8988T (cell line): ENCODE data around the gene DOK7.

Experiments used
- DNase-seq: peaks from one replicate; pipeline ENCODE4 v3.0.0; 2011

DOK7 gene

GRCh38 chr4:3476936-3477749 is 14.0 kb downstream of the DOK7 start:
- no peak for DNase-seq

DNA sequence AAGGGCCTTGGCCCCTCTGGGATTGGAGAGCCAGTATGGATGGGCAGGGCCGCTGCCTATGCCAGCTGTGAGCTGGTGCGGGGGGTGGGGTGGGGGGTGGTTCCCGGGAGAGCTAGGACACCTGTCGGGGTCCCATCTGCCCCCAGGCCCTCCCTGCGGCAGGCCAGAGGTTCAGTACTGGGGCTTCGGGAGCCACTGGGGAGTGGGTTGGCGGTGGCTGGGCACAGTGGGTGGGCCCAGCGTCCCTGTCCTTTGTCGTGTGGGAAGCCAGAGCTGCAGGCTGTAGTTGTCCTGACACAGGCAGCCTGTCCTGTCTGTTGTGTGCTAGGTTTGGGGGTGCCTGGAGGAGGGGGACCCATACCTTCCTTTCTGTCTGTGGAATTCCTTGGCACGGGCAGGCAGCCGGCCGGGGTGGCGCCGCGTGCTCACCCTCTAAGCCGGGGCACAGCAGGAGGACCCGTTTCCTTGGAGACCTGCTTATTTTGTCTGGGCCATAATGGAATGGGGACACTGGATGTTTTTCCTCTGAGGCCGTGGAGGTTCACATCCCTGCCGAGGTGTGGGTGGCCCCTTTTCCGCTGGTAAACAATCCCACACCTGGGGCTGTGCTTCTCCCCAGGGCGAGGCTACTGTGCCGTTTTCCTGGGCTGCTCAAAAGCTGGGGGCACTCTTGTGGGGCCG is 14.8 kb downstream of the DOK7 start:
- DNase-seq, result no peak

GRCh38 chr4:3478446-3479357 is 15.6 kb downstream of the DOK7 start:
- DNase-seq, result no peak

- DNase-seq, result no peak
Observed at GRCh38 chr4:3479358-3480101, 16.4 kb downstream of the DOK7 start.

DNA sequence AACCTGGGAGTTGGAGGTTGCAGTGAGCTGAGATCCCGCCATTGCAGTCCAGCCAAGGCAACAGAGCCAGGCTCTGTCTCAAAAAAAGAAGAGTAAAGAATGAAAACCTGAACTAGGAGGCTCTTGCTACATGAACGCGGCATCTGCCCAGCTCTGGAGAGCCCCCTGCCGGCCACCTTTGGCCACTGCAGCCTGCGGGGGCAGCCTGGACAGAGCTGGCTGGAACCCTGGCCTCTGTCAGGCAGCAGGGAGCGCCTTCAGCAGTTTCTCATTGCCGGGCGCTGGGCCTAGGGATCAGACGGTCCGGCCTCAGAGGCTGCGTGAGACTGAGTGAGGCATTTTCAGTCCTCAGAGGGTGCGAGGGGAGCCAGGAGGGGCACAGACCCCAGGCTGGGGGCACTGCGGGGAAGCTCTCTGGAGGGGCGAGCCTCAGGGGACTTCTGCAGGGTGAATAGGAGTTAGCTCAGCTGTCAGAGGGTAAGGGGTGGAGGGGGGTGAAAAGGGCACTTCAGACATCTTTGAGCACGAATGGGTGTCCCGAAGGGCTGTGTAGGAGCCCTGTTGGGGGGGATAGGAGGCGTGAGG is 17.5 kb downstream of the DOK7 start:
- DNase-seq, result peak; percentile 96

GRCh38 chr4:3481113-3481531 is 18.0 kb downstream of the DOK7 start:
- DNase-seq, result no peak

GRCh38 chr4:3481783-3482393 is 18.8 kb downstream of the DOK7 start:
- no peak for DNase-seq

DNA sequence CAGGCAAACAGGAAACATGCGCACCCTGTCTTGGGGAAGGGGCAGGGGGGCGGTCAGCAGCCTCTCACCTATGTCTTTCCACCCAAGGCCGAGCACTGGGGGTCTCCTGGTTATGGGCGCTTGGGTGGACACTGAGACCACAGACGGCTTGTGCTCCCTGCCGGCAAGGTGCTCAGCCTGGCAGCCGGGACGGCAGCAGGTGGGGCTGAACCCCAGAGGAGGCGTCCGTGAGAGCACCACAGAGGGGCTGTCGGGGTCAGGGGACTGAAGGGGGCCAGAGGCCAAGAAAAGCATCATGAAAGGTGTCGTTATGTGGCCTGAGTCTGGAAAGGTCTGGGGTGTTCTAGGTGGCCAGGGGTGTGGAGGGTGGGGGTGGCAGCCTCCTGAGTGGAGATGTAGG is 19.6 kb downstream of the DOK7 start:
- DNase-seq, result no peak

- DNase-seq, result no peak
Observed at GRCh38 chr4:3483471-3483921, 20.4 kb downstream of the DOK7 start.

- DNase-seq, result no peak
Observed at GRCh38 chr4:3484057-3484973, 21.2 kb downstream of the DOK7 start.

- DNase-seq, result no peak
Observed at GRCh38 chr4:3485011-3485791, 22.1 kb downstream of the DOK7 start.

- no peak for DNase-seq
Observed at GRCh38 chr4:3485886-3486540, 22.9 kb downstream of the DOK7 start.

DNA sequence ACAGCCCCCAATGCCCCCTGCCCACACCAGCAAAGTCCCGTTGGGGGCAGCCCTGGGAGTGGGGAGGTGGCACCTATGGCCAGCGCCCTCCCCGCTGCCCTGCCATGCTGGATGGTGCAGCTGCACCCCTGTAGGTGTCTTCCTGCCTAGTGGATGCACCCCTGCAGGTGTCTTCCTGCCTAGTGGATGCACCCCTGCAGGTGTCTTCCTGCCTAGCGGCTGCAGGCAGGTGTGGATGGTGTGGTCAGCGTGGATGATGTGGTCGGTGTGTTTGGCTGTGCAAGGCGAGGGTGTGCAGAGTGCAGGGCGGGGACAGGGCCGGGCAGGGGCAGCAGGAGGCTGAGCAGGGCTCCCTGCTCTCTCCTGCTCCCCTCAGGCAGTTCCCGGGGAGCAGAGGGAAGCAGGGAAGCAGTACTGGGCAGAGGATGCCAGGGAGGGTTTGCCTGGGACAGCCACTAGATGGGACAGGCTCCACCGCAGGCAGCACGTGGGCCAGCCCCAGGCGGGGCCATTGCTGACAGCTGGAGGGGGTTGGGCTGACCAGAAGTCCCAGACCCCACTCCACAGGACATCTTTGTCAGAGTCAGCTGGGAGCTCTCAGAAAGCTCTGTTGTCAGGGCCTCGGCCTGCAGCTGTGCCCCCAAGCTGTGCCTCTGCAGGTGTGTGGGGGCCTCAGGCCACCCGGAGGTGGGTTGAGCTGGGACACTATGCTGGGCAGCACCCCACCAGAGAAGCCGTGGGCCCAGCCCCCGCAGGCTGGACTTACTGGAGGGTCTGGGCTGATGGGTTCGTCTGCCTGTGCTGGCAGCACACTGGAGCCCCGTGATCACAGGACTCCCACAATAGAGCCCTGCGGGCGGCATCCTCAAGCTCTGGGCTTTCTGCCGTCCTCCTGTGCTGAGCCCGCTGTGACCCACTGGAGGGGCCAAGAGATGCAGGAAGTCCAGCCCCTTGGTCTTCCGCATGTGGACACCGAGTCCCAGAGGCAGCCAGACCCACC is 23.7 kb downstream of the DOK7 start:
- DNase-seq, result no peak

DNA sequence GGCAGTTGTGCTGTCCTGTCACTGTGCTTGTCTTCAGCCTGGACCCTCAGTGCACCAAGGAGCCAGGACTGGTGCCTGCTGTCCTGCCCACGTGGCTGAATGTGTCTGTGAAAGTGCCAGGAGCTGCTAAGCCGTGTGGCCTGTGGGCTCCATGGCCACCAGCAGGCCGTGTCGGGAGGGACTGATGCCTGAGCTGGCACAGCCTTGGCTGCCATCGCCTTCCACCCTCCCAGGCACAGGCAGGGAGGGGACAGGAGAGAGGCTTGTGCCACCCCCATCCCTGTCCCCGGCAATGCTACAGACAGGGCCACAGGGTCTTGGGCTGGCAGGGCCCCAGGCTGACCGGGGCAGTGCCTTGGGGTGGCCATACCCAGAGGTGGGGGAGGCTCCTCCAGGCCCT is 24.8 kb downstream of the DOK7 start:
- DNase-seq, result no peak

DNA sequence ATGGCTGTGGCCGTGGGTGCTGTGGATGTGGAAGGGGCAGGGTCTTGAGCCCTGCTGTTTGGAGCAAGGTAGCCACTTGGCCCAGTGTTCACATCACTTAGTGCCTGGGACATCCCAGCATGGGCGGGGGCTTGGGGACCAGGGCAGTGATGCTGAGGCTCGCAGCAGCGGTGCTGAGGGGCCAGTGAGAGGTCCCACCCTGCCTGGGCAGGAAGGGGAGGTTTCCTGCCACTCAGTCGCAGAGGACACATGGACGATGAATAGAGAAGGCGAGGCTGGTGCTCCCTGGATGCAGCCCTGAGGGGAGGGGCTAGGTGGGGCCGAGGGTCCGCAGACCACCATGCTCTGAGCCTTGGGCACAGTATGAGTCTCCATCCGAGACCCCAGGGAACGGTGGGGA is 25.7 kb downstream of the DOK7 start:
- DNase-seq, result no peak

- DNase-seq, result no peak
Observed at GRCh38 chr4:3489451-3489962, 26.4 kb downstream of the DOK7 start.

DNA sequence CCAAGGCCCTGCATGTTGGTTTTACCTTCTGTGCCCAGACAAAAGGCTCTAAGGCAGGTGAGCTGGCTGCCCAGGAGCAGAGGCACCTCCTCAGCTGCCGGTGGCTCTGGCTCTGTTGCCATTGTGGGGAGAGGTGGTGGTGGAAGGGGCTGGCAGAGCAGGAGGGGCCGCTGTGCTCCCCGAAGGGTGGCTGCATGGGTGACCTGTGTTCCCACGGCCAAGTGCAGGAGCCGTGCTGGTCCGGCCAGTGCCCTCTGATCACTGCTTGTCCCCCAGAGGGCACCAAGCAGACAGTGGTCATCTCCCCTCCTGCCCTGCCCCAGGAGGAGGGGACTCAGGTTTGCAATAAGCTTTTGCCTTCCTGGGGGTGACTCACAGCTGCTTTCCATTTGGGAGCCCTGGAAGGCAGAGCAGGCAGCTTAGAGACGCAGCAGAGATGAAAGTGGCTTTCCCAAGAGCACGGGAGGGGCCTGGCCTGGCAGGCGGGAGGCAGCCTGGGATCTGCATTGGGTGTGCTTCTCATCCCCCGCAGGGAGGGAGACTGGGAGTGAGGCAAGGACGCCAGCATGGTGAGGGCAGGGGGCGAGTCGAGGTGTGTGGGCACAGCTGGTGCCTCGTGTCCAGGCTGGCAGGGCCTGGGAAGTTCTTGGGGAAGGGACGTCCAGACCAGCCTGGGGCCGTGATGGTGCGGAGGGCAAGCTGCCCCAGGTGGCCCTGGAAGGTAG is 28.7 kb downstream of the DOK7 start:
- DNase-seq, result no peak
